Progenitor cell of endocrine pancreas (in vitro differentiated cells): ENCODE measurements around the gene PRRT4. TPM values are rescaled to one million over a fixed set of nuclear protein-coding genes. Genes with fewer than 3 reads are reported as not detected.
A peak's percentile ranks its signal among the peaks of the same experiment; 100 is the strongest.

Experiments
- DNase-seq: peaks from one replicate; pipeline ENCODE4 v3.0.0; 2021; ENCODE audit warnings: low spot score; ENCODE audit not compliant: unreplicated experiment
- H3K27ac Mint-ChIP-seq: 2 replicates; pipeline ENCODE4 v1.8.0; 2021; ENCODE audit warnings: mild to moderate bottlenecking, moderate library complexity, mixed read lengths
- H3K27me3 Mint-ChIP-seq: 2 replicates; pipeline ENCODE4 v1.8.0; 2021; ENCODE audit warnings: mixed read lengths
- H3K36me3 Mint-ChIP-seq: 2 replicates; pipeline ENCODE4 v1.8.0; 2022; ENCODE audit warnings: mixed read lengths; ENCODE audit not compliant: insufficient read depth
- H3K4me1 Mint-ChIP-seq: 2 replicates; pipeline ENCODE4 v1.8.0; 2021; ENCODE audit warnings: low read depth, mixed read lengths
- H3K4me3 Mint-ChIP-seq: 2 replicates; pipeline ENCODE4 v1.8.0; 2021; ENCODE audit warnings: low read depth, mild to moderate bottlenecking, moderate library complexity, mixed read lengths
- H3K9me3 Mint-ChIP-seq: 2 replicates; pipeline ENCODE4 v1.8.0; 2021; ENCODE audit warnings: low read depth, mixed read lengths
- CTCF ChIP-seq: fragments of 200-600 bp; sonication (generic); IDR thresholded peaks from one replicate; pipeline ENCODE4 v1.5.0; 2021; ENCODE audit warnings: antibody characterized with exemption, mild to moderate bottlenecking; ENCODE audit not compliant: unreplicated experiment
- total RNA-seq: library from RNA; stranded (reverse); gene quantifications from 2 replicates; pipeline ENCODE4 v1.2.1, GENCODE V29; 2021

PRRT4 gene
- total RNA-seq, 1 donor from 2014 or later = 0.86 TPM

GRCh38 chr7:128347647-128348097, 13.8 kb downstream of the PRRT4 start:
- Mint-ChIP-seq H3K27me3 (peaks cover 39% of the 10 kb centered on the region), H3K9me3 (no peaks in the 10 kb centered on the region), H3K27ac (no peak overlapping the region), H3K4me3 (no peak overlapping the region), H3K4me1 (peaks cover 6% of the 10 kb centered on the region), H3K36me3 (no peaks in the 10 kb centered on the region)
- peak; percentile 65 for TF ChIP-seq CTCF
- no peak for DNase-seq

- no peaks in the 10 kb centered on the region for H3K9me3 Mint-ChIP-seq
- peak overlapping the region; percentile 62 for H3K4me3 Mint-ChIP-seq
- no peak for DNase-seq
- TF ChIP-seq CTCF = no peak
- H3K27ac Mint-ChIP-seq = no peak overlapping the region
- peaks cover 21% of the 10 kb centered on the region for H3K27me3 Mint-ChIP-seq
- peaks cover 14% of the 10 kb centered on the region for H3K4me1 Mint-ChIP-seq
- H3K36me3 Mint-ChIP-seq = no peaks in the 10 kb centered on the region
Observed at GRCh38 chr7:128344431-128344774, 17.1 kb downstream of the PRRT4 start.

GRCh38 chr7:128343554-128344430, 17.7 kb downstream of the PRRT4 start, which contains the start of gene RBM28:
RBM28 (minus strand) TSS chr7:128343908; CDS start chr7:128343793, 115 bp downstream.
- Mint-ChIP-seq H3K4me3 (peak within 1 kb of the TSS; percentile 96), H3K27me3 (peaks cover 15% of the 10 kb centered on the region), H3K4me1 (peaks cover 14% of the 10 kb centered on the region), H3K9me3 (no peaks in the 10 kb centered on the region), H3K36me3 (no peaks in the 10 kb centered on the region), H3K27ac (peak within 1 kb of the TSS; percentile 99)
- DNase-seq = peak; percentile 71
- no peak for TF ChIP-seq CTCF

GRCh38 chr7:128341733-128342132, 19.8 kb downstream of the PRRT4 start:
- H3K9me3 Mint-ChIP-seq = no peaks in the 10 kb centered on the region
- DNase-seq = no peak
- peaks cover 10% of the 10 kb centered on the region for H3K36me3 Mint-ChIP-seq
- peak overlapping the region; percentile 96 for H3K4me3 Mint-ChIP-seq
- H3K27me3 Mint-ChIP-seq = no peaks in the 10 kb centered on the region
- H3K4me1 Mint-ChIP-seq = peaks cover 14% of the 10 kb centered on the region
- no peak for TF ChIP-seq CTCF
- H3K27ac Mint-ChIP-seq = no peak overlapping the region

GRCh38 chr7:128335730-128336129, 25.8 kb downstream of the PRRT4 start:
- H3K27ac Mint-ChIP-seq = no peak overlapping the region
- H3K36me3 Mint-ChIP-seq = peaks cover 24% of the 10 kb centered on the region
- no peaks in the 10 kb centered on the region for H3K27me3 Mint-ChIP-seq

More at GRCh38 chr7:128335730-128336129, 25.8 kb downstream of the PRRT4 start:
- no peak for TF ChIP-seq CTCF
- Mint-ChIP-seq H3K4me3 (no peak overlapping the region), H3K4me1 (no peaks in the 10 kb centered on the region), H3K9me3 (no peaks in the 10 kb centered on the region)
- no peak for DNase-seq
